HL-60 (cell line): ENCODE data around the gene HSPH1.

Source experiments
- CTCF ChIP-seq: IDR thresholded peaks from one replicate; pipeline ENCODE4 v1.5.1; 2011; ENCODE audit warnings: low read length, control low read depth, inconsistent platforms; ENCODE audit not compliant: insufficient read depth
- GABPA ChIP-seq: IDR thresholded peaks from 2 replicates; pipeline ENCODE4 v1.6.1; 2012; ENCODE audit warnings: low read depth
- POLR2AphosphoS5 ChIP-seq: IDR thresholded peaks from 2 replicates; pipeline ENCODE4 v1.6.1; 2012; ENCODE audit warnings: low read depth
- SPI1 ChIP-seq: IDR thresholded peaks from 2 replicates; pipeline ENCODE4 v1.6.1; 2012; ENCODE audit warnings: low read depth, mild to moderate bottlenecking, borderline replicate concordance
- TF ChIP-seq, protein P1 (sequence below): IDR thresholded peaks from 2 replicates; pipeline ENCODE4 v1.6.1; 2012; ENCODE audit warnings: low read depth; ENCODE audit not compliant: insufficient replicate concordance

GRCh38 chr13:31119526-31119925, 42.2 kb downstream of the HSPH1 start:
- TF ChIP-seq, protein P1, sequence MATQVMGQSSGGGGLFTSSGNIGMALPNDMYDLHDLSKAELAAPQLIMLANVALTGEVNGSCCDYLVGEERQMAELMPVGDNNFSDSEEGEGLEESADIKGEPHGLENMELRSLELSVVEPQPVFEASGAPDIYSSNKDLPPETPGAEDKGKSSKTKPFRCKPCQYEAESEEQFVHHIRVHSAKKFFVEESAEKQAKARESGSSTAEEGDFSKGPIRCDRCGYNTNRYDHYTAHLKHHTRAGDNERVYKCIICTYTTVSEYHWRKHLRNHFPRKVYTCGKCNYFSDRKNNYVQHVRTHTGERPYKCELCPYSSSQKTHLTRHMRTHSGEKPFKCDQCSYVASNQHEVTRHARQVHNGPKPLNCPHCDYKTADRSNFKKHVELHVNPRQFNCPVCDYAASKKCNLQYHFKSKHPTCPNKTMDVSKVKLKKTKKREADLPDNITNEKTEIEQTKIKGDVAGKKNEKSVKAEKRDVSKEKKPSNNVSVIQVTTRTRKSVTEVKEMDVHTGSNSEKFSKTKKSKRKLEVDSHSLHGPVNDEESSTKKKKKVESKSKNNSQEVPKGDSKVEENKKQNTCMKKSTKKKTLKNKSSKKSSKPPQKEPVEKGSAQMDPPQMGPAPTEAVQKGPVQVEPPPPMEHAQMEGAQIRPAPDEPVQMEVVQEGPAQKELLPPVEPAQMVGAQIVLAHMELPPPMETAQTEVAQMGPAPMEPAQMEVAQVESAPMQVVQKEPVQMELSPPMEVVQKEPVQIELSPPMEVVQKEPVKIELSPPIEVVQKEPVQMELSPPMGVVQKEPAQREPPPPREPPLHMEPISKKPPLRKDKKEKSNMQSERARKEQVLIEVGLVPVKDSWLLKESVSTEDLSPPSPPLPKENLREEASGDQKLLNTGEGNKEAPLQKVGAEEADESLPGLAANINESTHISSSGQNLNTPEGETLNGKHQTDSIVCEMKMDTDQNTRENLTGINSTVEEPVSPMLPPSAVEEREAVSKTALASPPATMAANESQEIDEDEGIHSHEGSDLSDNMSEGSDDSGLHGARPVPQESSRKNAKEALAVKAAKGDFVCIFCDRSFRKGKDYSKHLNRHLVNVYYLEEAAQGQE, result no peak
- TF ChIP-seq CTCF, result no peak
- no peak for TF ChIP-seq GABPA
- no peak for TF ChIP-seq POLR2AphosphoS5
- TF ChIP-seq SPI1, result no peak
